Measurements from ENCODE around the gene SMIM15.

GRCh38 chr5:61137835-61138234 is 24.4 kb downstream of the SMIM15 start:
- no peak for TF ChIP-seq CTCF (IDR thresholded peaks at IDR 0.05)
- TF ChIP-seq EZH2 (IDR thresholded peaks at IDR 0.05; ENCODE audit: borderline replicate concordance, insufficient read depth, low read depth, low read length, poor library complexity, severe bottlenecking), result no peak

All from B cell (primary cell).